ENCODE data around the gene SPINK5.

The SPINK5 gene

GRCh38 chr5:148091991-148092964, 28.5 kb downstream of the SPINK5 start:
- DNase-seq: no peak

- no peak for DNase-seq
Measured at GRCh38 chr5:148094336-148094735, 30.6 kb downstream of the SPINK5 start.

GRCh38 chr5:148104226-148104625, 40.4 kb downstream of the SPINK5 start:
- DNase-seq: no peak

- no peak for DNase-seq
Measured at GRCh38 chr5:148107608-148108007, 43.8 kb downstream of the SPINK5 start.

- no peak for DNase-seq
Measured at GRCh38 chr5:148113243-148113642, 49.5 kb downstream of the SPINK5 start.

- DNase-seq: no peak
Measured at GRCh38 chr5:148120317-148120716, 56.5 kb downstream of the SPINK5 start.

- no peak for DNase-seq
Measured at GRCh38 chr5:148125641-148126040, 61.9 kb downstream of the SPINK5 start.

- no peak for DNase-seq
Measured at GRCh38 chr5:148135091-148136048, 71.6 kb downstream of the SPINK5 start.

- DNase-seq: no peak
Measured at GRCh38 chr5:148140846-148141245, 77.1 kb downstream of the SPINK5 start.

- DNase-seq: no peak
Measured at GRCh38 chr5:148141645-148142044, 77.9 kb downstream of the SPINK5 start.

- DNase-seq: peak; percentile 1
Measured at GRCh38 chr5:148145916-148146315, 82.1 kb downstream of the SPINK5 start.

GRCh38 chr5:148146487-148146886, 82.7 kb downstream of the SPINK5 start:
- no peak for DNase-seq

GRCh38 chr5:148147415-148147814, 83.6 kb downstream of the SPINK5 start:
- DNase-seq: no peak

GRCh38 chr5:148151872-148152271, 88.1 kb downstream of the SPINK5 start:
- DNase-seq: no peak

GRCh38 chr5:148152781-148153180, 89.0 kb downstream of the SPINK5 start:
- DNase-seq: no peak

- no peak for DNase-seq
Measured at GRCh38 chr5:148156609-148157008, 92.8 kb downstream of the SPINK5 start.

- DNase-seq: no peak
Measured at GRCh38 chr5:148162038-148162437, 98.3 kb downstream of the SPINK5 start.

GRCh38 chr5:148163345-148163744, 99.6 kb downstream of the SPINK5 start:
- DNase-seq: no peak

- no peak for DNase-seq
Measured at GRCh38 chr5:148166550-148167283, 102.9 kb downstream of the SPINK5 start.

- no peak for DNase-seq
Measured at GRCh38 chr5:148168246-148168645, 104.5 kb downstream of the SPINK5 start, which contains the start of gene SPINK14. Gene SPINK14 (plus strand): TSS chr5:148168546. CDS start chr5:148169733, 1,187 bp downstream.

GRCh38 chr5:148172377-148172776, 108.6 kb downstream of the SPINK5 start:
- no peak for DNase-seq

- DNase-seq: no peak
Measured at GRCh38 chr5:148176480-148176879, 112.7 kb downstream of the SPINK5 start.

All from fibroblast of skin of abdomen (primary cell).